ENCODE measurements around the gene CLCA2.

The CLCA2 gene

GRCh38 chr1:86472767-86473166 lies 48.8 kb downstream of the CLCA2 start:
- Histone ChIP-seq H3K4me3 (ENCODE audit: low read depth, low read length) (no peak overlapping the region), H3K9me3 (ENCODE audit: control insufficient read depth, insufficient read depth, low read depth, low read length) (no peaks in the 10 kb centered on the region), H3K4me1 (ENCODE audit: control insufficient read depth, insufficient read depth, low read length) (no peaks in the 10 kb centered on the region), H3K36me3 (ENCODE audit: control insufficient read depth, insufficient read depth, low read length) (no peaks in the 10 kb centered on the region), H3K27me3 (ENCODE audit: control insufficient read depth, insufficient read depth, low read length) (no peaks in the 10 kb centered on the region), H3K9ac (ENCODE audit: low read length) (no peak overlapping the region), H3K27ac (ENCODE audit: low read depth, low read length) (no peak overlapping the region)

GRCh38 chr1:86477256-86477655 lies 53.3 kb downstream of the CLCA2 start:
- Histone ChIP-seq H3K9me3 (ENCODE audit: control insufficient read depth, insufficient read depth, low read depth, low read length) (no peaks in the 10 kb centered on the region), H3K4me3 (ENCODE audit: low read depth, low read length) (no peak overlapping the region), H3K27ac (ENCODE audit: low read depth, low read length) (no peak overlapping the region), H3K27me3 (ENCODE audit: control insufficient read depth, insufficient read depth, low read length) (no peaks in the 10 kb centered on the region), H3K9ac (ENCODE audit: low read length) (no peak overlapping the region), H3K4me1 (ENCODE audit: control insufficient read depth, insufficient read depth, low read length) (no peaks in the 10 kb centered on the region), H3K36me3 (ENCODE audit: control insufficient read depth, insufficient read depth, low read length) (no peaks in the 10 kb centered on the region)

GRCh38 chr1:86477682-86478081 lies 53.7 kb downstream of the CLCA2 start:
- Histone ChIP-seq H3K4me1 (ENCODE audit: control insufficient read depth, insufficient read depth, low read length) (no peaks in the 10 kb centered on the region), H3K9ac (ENCODE audit: low read length) (no peak overlapping the region), H3K4me3 (ENCODE audit: low read depth, low read length) (no peak overlapping the region), H3K27me3 (ENCODE audit: control insufficient read depth, insufficient read depth, low read length) (no peaks in the 10 kb centered on the region), H3K36me3 (ENCODE audit: control insufficient read depth, insufficient read depth, low read length) (no peaks in the 10 kb centered on the region), H3K9me3 (ENCODE audit: control insufficient read depth, insufficient read depth, low read depth, low read length) (no peaks in the 10 kb centered on the region), H3K27ac (ENCODE audit: low read depth, low read length) (no peak overlapping the region)

- no peak overlapping the region for H3K9ac ChIP-seq (ENCODE audit: low read length)
- no peaks in the 10 kb centered on the region for H3K4me1 ChIP-seq (ENCODE audit: control insufficient read depth, insufficient read depth, low read length)
- H3K36me3 ChIP-seq (ENCODE audit: control insufficient read depth, insufficient read depth, low read length) = no peaks in the 10 kb centered on the region
Measured at GRCh38 chr1:86478416-86479156, 54.6 kb downstream of the CLCA2 start.

GRCh38 chr1:86481966-86482365 lies 58.0 kb downstream of the CLCA2 start:
- Histone ChIP-seq H3K27ac (ENCODE audit: low read depth, low read length) (no peak overlapping the region), H3K9ac (ENCODE audit: low read length) (no peak overlapping the region), H3K36me3 (ENCODE audit: control insufficient read depth, insufficient read depth, low read length) (no peaks in the 10 kb centered on the region), H3K4me3 (ENCODE audit: low read depth, low read length) (no peak overlapping the region), H3K27me3 (ENCODE audit: control insufficient read depth, insufficient read depth, low read length) (no peaks in the 10 kb centered on the region), H3K9me3 (ENCODE audit: control insufficient read depth, insufficient read depth, low read depth, low read length) (no peaks in the 10 kb centered on the region), H3K4me1 (ENCODE audit: control insufficient read depth, insufficient read depth, low read length) (no peaks in the 10 kb centered on the region)

More at GRCh38 chr1:86478416-86479156, 54.6 kb downstream of the CLCA2 start:
- Histone ChIP-seq H3K27me3 (ENCODE audit: control insufficient read depth, insufficient read depth, low read length) (no peaks in the 10 kb centered on the region), H3K9me3 (ENCODE audit: control insufficient read depth, insufficient read depth, low read depth, low read length) (no peaks in the 10 kb centered on the region), H3K27ac (ENCODE audit: low read depth, low read length) (no peak overlapping the region), H3K4me3 (ENCODE audit: low read depth, low read length) (no peak overlapping the region)

- H3K27ac ChIP-seq (ENCODE audit: low read depth, low read length) = no peak overlapping the region
Measured at GRCh38 chr1:86487131-86487810, 63.3 kb downstream of the CLCA2 start.

GRCh38 chr1:86487811-86488141 lies 63.8 kb downstream of the CLCA2 start:
- Histone ChIP-seq H3K4me1 (ENCODE audit: control insufficient read depth, insufficient read depth, low read length) (no peaks in the 10 kb centered on the region), H3K27me3 (ENCODE audit: control insufficient read depth, insufficient read depth, low read length) (no peaks in the 10 kb centered on the region), H3K4me3 (ENCODE audit: low read depth, low read length) (no peak overlapping the region), H3K27ac (ENCODE audit: low read depth, low read length) (no peak overlapping the region), H3K36me3 (ENCODE audit: control insufficient read depth, insufficient read depth, low read length) (no peaks in the 10 kb centered on the region), H3K9me3 (ENCODE audit: control insufficient read depth, insufficient read depth, low read depth, low read length) (no peaks in the 10 kb centered on the region), H3K9ac (ENCODE audit: low read length) (no peak overlapping the region)

More at GRCh38 chr1:86487131-86487810, 63.3 kb downstream of the CLCA2 start:
- no peaks in the 10 kb centered on the region for H3K27me3 ChIP-seq (ENCODE audit: control insufficient read depth, insufficient read depth, low read length)
- no peaks in the 10 kb centered on the region for H3K4me1 ChIP-seq (ENCODE audit: control insufficient read depth, insufficient read depth, low read length)
- no peak overlapping the region for H3K9ac ChIP-seq (ENCODE audit: low read length)
- no peaks in the 10 kb centered on the region for H3K36me3 ChIP-seq (ENCODE audit: control insufficient read depth, insufficient read depth, low read length)
- H3K9me3 ChIP-seq (ENCODE audit: control insufficient read depth, insufficient read depth, low read depth, low read length) = no peaks in the 10 kb centered on the region
- H3K4me3 ChIP-seq (ENCODE audit: low read depth, low read length) = no peak overlapping the region

GRCh38 chr1:86489242-86489878 lies 65.4 kb downstream of the CLCA2 start:
- Histone ChIP-seq H3K27me3 (ENCODE audit: control insufficient read depth, insufficient read depth, low read length) (no peaks in the 10 kb centered on the region), H3K4me3 (ENCODE audit: low read depth, low read length) (no peak overlapping the region), H3K9ac (ENCODE audit: low read length) (no peak overlapping the region), H3K9me3 (ENCODE audit: control insufficient read depth, insufficient read depth, low read depth, low read length) (no peaks in the 10 kb centered on the region), H3K36me3 (ENCODE audit: control insufficient read depth, insufficient read depth, low read length) (no peaks in the 10 kb centered on the region), H3K27ac (ENCODE audit: low read depth, low read length) (no peak overlapping the region), H3K4me1 (ENCODE audit: control insufficient read depth, insufficient read depth, low read length) (0 out of 2 replicates have a peak, but pooled peaks cover 3% of the 10 kb centered on the region)

GRCh38 chr1:86491171-86491950 lies 67.4 kb downstream of the CLCA2 start:
- no peak overlapping the region for H3K4me3 ChIP-seq (ENCODE audit: low read depth, low read length)
- no peaks in the 10 kb centered on the region for H3K9me3 ChIP-seq (ENCODE audit: control insufficient read depth, insufficient read depth, low read depth, low read length)
- no peak overlapping the region for H3K27ac ChIP-seq (ENCODE audit: low read depth, low read length)
- H3K9ac ChIP-seq (ENCODE audit: low read length) = no peak overlapping the region
- no peaks in the 10 kb centered on the region for H3K36me3 ChIP-seq (ENCODE audit: control insufficient read depth, insufficient read depth, low read length)
- no peaks in the 10 kb centered on the region for H3K27me3 ChIP-seq (ENCODE audit: control insufficient read depth, insufficient read depth, low read length)
- H3K4me1 ChIP-seq (ENCODE audit: control insufficient read depth, insufficient read depth, low read length) = 0 out of 2 replicates have a peak, but pooled peaks cover 3% of the 10 kb centered on the region

- peaks cover 18% of the 10 kb centered on the region for H3K4me1 ChIP-seq (ENCODE audit: control insufficient read depth, insufficient read depth, low read length)
- H3K9ac ChIP-seq (ENCODE audit: low read length) = no peak overlapping the region
- H3K36me3 ChIP-seq (ENCODE audit: control insufficient read depth, insufficient read depth, low read length) = no peaks in the 10 kb centered on the region
- H3K27me3 ChIP-seq (ENCODE audit: control insufficient read depth, insufficient read depth, low read length) = no peaks in the 10 kb centered on the region
- H3K9me3 ChIP-seq (ENCODE audit: control insufficient read depth, insufficient read depth, low read depth, low read length) = peaks cover 2% of the 10 kb centered on the region; the same call in 1 of the 2 replicates
- H3K4me3 ChIP-seq (ENCODE audit: low read depth, low read length) = no peak overlapping the region
- no peak overlapping the region for H3K27ac ChIP-seq (ENCODE audit: low read depth, low read length)
Measured at GRCh38 chr1:86498281-86498680, 74.3 kb downstream of the CLCA2 start.
